ENCODE data around the gene SCYL1. TPM values are rescaled to one million over a fixed set of nuclear protein-coding genes. Genes with fewer than 3 reads are reported as not detected.

SCYL1 gene
- total and polyA plus RNA-seq, 2 of the 4 experiments (the other 2 are of a cell fraction): 96.4 to 150 TPM

GRCh38 chr11:65478388-65479183 lies 46.3 kb upstream of the SCYL1 start:
- intact Hi-C loops (cut with micrococcal nuclease): no loop called here
- Histone ChIP-seq H2BK5ac (ENCODE audit: low read depth, low read length, poor library complexity, severe bottlenecking) (peak overlapping the region; percentile 92), H2BK20ac (ENCODE audit: low read depth, low read length) (peak overlapping the region; percentile 87), H3K14ac (replicated peaks; ENCODE audit: low read depth, low read length) (peak overlapping the region; percentile 94), H3K18ac (ENCODE audit: low read depth, low read length) (peak overlapping the region; percentile 75), H4K8ac (ENCODE audit: low read depth in 2 of 2, low read length in 2 of 2) (peak overlapping the region; percentile 37 to 83), H3K27ac (ENCODE audit: insufficient read depth, low read length) (peak overlapping the region; percentile 91), H4K91ac (ENCODE audit: insufficient read depth, low read depth, low read length) (peak overlapping the region; percentile 100), H3K9me1 (ENCODE audit: insufficient read depth, low read length) (peaks cover 3% of the 10 kb centered on the region), H3K4me3 (ENCODE audit: insufficient read depth, low read depth, low read length) (peak overlapping the region; percentile 2), H3K36me3 (ENCODE audit: control insufficient read depth, insufficient read depth, low read length) (no peaks in the 10 kb centered on the region), H3K4ac (ENCODE audit: low read depth, low read length) (peak overlapping the region; percentile 98), H3K4me1 (ENCODE audit: control insufficient read depth, insufficient read depth, low read length) (peaks cover 22% of the 10 kb centered on the region), H3K9ac (ENCODE audit: low read depth, low read length) (peak overlapping the region; percentile 77), H2AK9ac (replicated peaks; ENCODE audit: low read depth, low read length, poor library complexity) (peak overlapping the region; percentile 96), H2AFZ (replicated peaks; ENCODE audit: low read length, poor library complexity) (peak overlapping the region; percentile 85), H2BK120ac (ENCODE audit: low read depth, low read length) (peak overlapping the region; percentile 90), H3K27me3 (ENCODE audit: control insufficient read depth, insufficient read depth, low read length) (no peaks in the 10 kb centered on the region), H4K20me1 (ENCODE audit: insufficient read depth, low read length) (no peaks in the 10 kb centered on the region), H3K9me3 (ENCODE audit: control insufficient read depth, insufficient read depth, low read length) (no peaks in the 10 kb centered on the region), H3K23ac (ENCODE audit: low read depth, low read length) (peak overlapping the region; percentile 93), H2AK5ac (ENCODE audit: low read depth, low read length) (peak overlapping the region; percentile 95), H3K79me1 (ENCODE audit: low read depth in 1 of 2, low read length in 2 of 2) (peaks cover 7 to 62% of the 10 kb centered on the region in 2 experiments; a peak in 3 of 4 replicates), H3K4me2 (ENCODE audit: low read depth, low read length) (peak overlapping the region; percentile 85), H3K56ac (ENCODE audit: extremely low read depth, insufficient read depth, low read length) (peak overlapping the region; percentile 74), H2BK15ac (ENCODE audit: low read depth, low read length) (peak overlapping the region; percentile 86; the same call in 2 of the 3 replicates), H4K5ac (ENCODE audit: low read depth, low read length) (peak overlapping the region; percentile 65)
- no TSS peak for BruUV-seq (replicated peaks)
- POLR2A ChIA-PET (ENCODE audit: unreplicated experiment): interaction anchor here (0.6 to 7.2 kb wide), 7 partner anchors 9 to 56 kb away, joined by 3 to 494 read pairs (median 22); partner anchors contain the start of genes MALAT1 and NEAT1
- CTCF ChIA-PET: interaction anchor here (0.6 to 2.3 kb wide), 7 partner anchors 9 to 810 kb away, joined by 3 to 12 read pairs (median 6); partner anchors contain the start of genes MALAT1 and YIF1A
- dilution Hi-C loops (cut with HindIII; ENCODE audit: low sequenced_read_pairs, unreplicated experiment): no loop called here
- peak; percentile 73 for DNase-seq
- in situ Hi-C loops (cut with MboI; ENCODE audit: low sequenced_read_pairs): no loop called here
- ATAC-seq (ENCODE audit: low read depth): peak; percentile 16
- 0% methylated on average over 3 of the region's 33 CpGs; no CpG with 5 or more reads in 1 of the 2 experiments for WGBS, 2 experiments (ENCODE audit: extremely low coverage in 2 of 2, insufficient read length in 1 of 2)
- TF ChIP-seq FOS (IDR thresholded peaks at IDR 0.05; ENCODE audit: low read depth, low read length) (peak; percentile 23; the same call in 1 of the 2 replicates), MAZ (IDR thresholded peaks at IDR 0.05; ENCODE audit: borderline replicate concordance, low read depth, low read length) (peak; percentile 65), POLR2A (IDR thresholded peaks at IDR 0.05; ENCODE audit: low read depth, low read length) (peak; percentile 75), MXI1 (IDR thresholded peaks at IDR 0.05; ENCODE audit: borderline replicate concordance, low read depth, low read length) (no peak), MAFK (IDR thresholded peaks at IDR 0.05; ENCODE audit: low read depth, low read length) (no peak), USF2 (IDR thresholded peaks at IDR 0.05; ENCODE audit: low read depth, low read length) (no peak), RFX5 (IDR thresholded peaks at IDR 0.05; ENCODE audit: low read depth, low read length) (no peak), CEBPB (IDR thresholded peaks at IDR 0.05; ENCODE audit: low read depth, low read length) (peak; percentile 85), RCOR1 (IDR thresholded peaks at IDR 0.05; ENCODE audit: insufficient replicate concordance, low read length) (peak; percentile 35), BHLHE40 (IDR thresholded peaks at IDR 0.05; ENCODE audit: low read depth, low read length) (no peak), CHD1 (IDR thresholded peaks at IDR 0.05; ENCODE audit: low read depth, low read length) (no peak), NFE2L2 (IDR thresholded peaks at IDR 0.05; ENCODE audit: low read depth, low read length) (no peak)
- TF ChIP-seq, protein P1, sequence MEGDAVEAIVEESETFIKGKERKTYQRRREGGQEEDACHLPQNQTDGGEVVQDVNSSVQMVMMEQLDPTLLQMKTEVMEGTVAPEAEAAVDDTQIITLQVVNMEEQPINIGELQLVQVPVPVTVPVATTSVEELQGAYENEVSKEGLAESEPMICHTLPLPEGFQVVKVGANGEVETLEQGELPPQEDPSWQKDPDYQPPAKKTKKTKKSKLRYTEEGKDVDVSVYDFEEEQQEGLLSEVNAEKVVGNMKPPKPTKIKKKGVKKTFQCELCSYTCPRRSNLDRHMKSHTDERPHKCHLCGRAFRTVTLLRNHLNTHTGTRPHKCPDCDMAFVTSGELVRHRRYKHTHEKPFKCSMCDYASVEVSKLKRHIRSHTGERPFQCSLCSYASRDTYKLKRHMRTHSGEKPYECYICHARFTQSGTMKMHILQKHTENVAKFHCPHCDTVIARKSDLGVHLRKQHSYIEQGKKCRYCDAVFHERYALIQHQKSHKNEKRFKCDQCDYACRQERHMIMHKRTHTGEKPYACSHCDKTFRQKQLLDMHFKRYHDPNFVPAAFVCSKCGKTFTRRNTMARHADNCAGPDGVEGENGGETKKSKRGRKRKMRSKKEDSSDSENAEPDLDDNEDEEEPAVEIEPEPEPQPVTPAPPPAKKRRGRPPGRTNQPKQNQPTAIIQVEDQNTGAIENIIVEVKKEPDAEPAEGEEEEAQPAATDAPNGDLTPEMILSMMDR (conservative IDR thresholded peaks at IDR 0.05; ENCODE audit: low read depth, low read length): no peak
- TF ChIP-seq, protein P2, sequence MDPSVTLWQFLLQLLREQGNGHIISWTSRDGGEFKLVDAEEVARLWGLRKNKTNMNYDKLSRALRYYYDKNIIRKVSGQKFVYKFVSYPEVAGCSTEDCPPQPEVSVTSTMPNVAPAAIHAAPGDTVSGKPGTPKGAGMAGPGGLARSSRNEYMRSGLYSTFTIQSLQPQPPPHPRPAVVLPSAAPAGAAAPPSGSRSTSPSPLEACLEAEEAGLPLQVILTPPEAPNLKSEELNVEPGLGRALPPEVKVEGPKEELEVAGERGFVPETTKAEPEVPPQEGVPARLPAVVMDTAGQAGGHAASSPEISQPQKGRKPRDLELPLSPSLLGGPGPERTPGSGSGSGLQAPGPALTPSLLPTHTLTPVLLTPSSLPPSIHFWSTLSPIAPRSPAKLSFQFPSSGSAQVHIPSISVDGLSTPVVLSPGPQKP (IDR thresholded peaks at IDR 0.05; ENCODE audit: borderline replicate concordance, low read depth, low read length): no peak

Data from IMR-90 (cell line).